HG03432 (cell line): ENCODE results near the gene SCGN.

Experiments used
- ATAC-seq: cut with Tn5 transposase; IDR thresholded peaks from one replicate; pipeline ENCODE4 v1.9.1; 2021; ENCODE audit warnings: mild to moderate bottlenecking, moderate library complexity; ENCODE audit not compliant: unreplicated experiment

The SCGN gene

GRCh38 chr6:25652007-25652515, at the start of gene SCGN:
Gene SCGN, plus strand, starts transcription at chr6:25652215. Its CDS starts 189 bp downstream, at chr6:25652404.
- ATAC-seq: no peak

DNA sequence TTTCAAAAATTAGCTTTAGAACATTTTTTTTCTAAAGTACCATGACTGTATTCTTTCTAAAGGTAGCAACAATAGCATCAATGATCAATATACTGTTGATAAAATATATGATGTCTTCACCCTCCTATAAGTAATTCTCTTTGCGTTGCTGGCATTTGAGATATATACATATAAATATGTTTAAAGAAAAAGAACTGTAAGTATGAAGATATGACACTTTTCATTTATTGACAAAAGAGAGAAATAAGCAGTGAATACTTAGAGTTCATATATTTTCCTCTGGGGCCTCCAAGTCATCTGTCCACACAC, 49.4 kb upstream of the SCGN start:
- ATAC-seq: no peak

- ATAC-seq: no peak
Observed at GRCh38 chr6:25603251-25603650, 48.8 kb upstream of the SCGN start.

- no peak for ATAC-seq
Observed at GRCh38 chr6:25606151-25606550, 45.9 kb upstream of the SCGN start.

- ATAC-seq: no peak
Observed at GRCh38 chr6:25608558-25609174, 43.3 kb upstream of the SCGN start.

DNA sequence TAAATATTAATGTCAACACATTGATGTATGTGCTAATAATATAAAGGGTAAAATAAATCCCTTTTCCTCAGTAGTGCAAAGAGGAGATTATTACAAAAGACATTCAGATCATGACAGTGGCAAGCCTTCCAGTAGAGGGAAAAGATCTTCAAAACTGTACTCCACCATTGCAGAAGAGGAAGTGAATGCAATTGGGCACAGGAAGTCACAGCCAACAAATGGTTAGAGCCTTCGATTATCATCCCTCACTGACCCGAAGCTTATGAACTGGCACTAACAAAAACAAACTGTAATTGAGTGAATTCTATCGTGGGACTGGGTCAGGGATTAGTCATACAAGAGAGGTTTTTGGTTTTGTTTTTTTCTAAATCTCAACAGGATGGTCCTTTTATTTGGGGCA, 39.3 kb upstream of the SCGN start:
- no peak for ATAC-seq

DNA sequence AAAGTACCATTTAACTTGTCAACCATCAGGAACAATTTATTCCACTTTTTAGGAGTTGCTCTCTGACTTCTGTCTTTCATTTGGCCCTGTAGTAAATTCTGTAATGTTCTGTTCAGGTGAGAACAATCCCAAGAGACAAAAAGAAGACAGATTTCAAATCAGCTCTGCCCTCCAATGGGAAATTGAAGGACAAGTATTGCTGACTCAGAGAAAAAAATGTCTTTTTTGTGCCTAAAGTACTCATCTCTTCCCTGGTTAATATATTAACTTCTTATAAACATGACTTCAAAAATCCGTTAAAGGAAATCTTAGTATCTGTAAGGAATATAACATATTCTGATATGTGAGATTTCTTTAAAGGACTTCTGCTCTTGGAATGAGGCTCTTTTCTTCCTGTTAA, 38.6 kb upstream of the SCGN start:
- ATAC-seq: no peak

GRCh38 chr6:25614052-25614451, 38.0 kb upstream of the SCGN start:
- ATAC-seq: no peak

DNA sequence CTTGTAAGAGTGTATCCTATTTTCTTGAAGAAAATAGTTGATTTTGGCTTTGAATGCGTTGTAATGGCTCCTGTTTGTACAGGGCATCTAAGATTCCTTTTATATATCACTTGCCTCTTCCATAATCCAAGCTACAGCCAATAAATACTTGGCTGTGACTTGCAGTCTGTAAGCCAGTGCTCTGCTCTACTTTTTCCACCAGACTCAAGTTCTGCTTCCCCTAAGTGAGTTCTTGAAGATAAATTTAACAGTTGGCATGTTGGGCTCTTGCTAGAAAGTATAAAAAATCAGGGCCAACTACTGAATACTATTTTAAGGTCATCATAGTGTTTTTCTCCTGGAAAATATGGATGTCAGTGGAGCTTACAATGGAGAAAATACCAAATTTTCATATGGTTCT, 36.5 kb upstream of the SCGN start:
- no peak for ATAC-seq

GRCh38 chr6:25617997-25618396, 34.0 kb upstream of the SCGN start:
- ATAC-seq: no peak

DNA sequence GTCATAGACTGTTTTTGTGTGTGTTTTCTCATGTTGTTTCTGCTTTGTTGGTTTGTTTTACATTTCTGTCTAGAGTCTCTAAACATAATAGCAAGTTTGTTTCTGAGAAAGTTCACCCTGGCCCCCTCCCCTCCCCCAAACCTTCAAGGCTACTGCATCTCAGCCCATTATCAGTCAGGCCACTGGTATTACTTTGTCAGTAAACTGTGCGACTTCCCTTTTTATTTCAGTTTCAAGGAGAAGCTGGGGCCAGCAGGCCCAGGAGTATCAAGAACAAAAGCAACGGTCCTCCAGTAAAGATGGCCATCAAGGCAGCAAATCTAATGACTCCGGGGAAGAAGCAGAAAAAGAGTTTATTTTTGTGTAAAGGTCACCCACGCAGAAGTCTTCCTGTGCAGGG, 32.8 kb upstream of the SCGN start:
- ATAC-seq: no peak

GRCh38 chr6:25620391-25620790, 31.6 kb upstream of the SCGN start:
- ATAC-seq: no peak

- no peak for ATAC-seq
Observed at GRCh38 chr6:25623065-25623464, 28.9 kb upstream of the SCGN start.

DNA sequence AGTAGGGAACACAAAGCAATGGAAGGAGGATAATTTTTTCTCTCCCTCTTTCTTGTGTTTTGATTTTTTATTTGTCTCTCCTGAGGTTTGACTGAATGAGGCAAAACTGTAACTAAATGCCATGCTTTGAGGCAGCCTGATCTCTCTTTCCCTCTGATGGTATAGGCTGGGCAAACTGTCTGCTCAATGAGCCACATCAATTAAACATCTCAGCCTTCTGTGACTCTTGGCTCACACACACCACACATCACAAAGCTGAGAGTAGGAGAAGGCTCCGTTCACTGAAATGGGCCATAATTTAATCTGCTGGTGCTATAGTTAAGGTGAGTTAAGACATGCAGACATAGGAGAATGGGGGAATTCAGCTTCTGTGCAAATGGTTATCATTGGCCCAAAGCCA, 28.1 kb upstream of the SCGN start:
- ATAC-seq: no peak

- no peak for ATAC-seq
Observed at GRCh38 chr6:25627001-25627400, 25.0 kb upstream of the SCGN start.

DNA sequence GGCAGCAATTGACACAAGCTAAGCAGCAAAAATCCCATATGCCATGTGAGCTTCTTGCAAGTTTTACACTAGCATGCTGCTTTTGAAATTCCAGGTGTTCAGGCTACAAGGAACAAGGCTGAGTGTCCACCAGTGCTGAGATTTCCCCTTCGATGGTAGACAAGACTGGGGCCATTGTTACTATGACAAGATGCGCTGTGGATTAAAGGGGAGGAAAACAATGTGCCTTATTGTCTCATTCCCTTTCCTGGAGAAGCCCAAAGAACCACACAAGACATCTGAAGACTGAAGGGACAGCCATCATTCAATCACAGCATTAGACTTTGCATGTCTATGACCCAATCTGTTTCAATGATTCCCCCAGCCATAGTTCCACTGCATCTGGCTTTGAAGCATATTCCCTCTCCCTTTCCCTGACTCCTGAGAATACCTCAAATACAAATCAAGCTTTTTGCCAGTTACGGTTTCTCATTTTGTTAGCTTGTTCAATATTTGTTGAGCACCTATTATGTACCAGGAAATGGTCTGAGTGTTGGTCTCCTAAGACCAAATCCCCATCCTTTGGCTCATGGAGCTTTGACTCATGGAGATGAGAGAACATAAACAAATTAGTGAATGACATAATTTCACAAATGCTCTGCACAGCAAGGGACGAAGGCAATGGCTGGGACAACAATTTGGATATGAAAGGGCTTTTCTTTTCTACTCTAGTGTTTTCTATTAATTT, 23.4 kb upstream of the SCGN start:
- no peak for ATAC-seq

DNA sequence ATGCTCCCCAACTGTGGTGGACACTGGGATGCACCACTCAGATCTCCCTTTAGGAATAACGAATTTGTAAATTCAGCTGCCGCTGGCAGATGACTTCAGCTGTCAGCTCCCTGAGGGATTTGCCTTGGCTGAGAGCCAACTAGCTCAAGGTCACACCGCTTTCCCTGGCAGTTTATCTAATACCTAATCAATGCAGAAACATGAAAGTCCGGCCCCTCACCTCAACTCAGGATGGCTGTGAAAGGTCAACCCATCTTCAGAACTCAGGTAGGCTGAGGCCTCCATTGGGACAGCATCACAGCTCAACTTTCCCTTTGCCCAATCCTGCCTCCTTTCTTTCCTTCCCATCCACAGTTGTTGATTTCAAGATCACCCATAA, 22.8 kb upstream of the SCGN start:
- no peak for ATAC-seq

GRCh38 chr6:25630508-25631278, 21.3 kb upstream of the SCGN start:
- ATAC-seq: no peak

- no peak for ATAC-seq
Observed at GRCh38 chr6:25635886-25636317, 16.1 kb upstream of the SCGN start.

GRCh38 chr6:25637211-25637610, 14.8 kb upstream of the SCGN start:
- ATAC-seq: no peak

DNA sequence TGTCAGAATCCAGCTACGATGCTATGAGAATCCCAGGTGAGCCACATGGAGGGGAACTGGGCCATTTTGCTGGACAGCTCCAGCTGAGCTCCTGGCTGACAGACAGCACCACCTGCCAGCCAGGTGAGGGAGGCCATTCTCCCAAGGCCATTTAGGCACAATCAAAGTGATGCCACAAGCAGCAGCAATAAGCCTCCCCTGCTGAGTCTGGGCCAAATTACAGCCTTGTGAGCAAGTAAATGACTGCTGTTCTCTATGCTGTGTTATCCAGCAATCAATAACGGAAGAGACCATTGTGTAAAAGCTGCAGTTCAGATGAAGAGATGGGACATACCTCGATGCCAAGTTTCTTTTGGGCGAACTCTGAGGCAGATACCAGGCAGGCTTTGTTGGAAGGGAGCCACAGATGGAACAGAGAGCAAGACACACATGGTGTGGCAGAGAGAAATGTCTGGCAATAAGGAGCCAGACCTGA, 14.0 kb upstream of the SCGN start:
- no peak for ATAC-seq

DNA sequence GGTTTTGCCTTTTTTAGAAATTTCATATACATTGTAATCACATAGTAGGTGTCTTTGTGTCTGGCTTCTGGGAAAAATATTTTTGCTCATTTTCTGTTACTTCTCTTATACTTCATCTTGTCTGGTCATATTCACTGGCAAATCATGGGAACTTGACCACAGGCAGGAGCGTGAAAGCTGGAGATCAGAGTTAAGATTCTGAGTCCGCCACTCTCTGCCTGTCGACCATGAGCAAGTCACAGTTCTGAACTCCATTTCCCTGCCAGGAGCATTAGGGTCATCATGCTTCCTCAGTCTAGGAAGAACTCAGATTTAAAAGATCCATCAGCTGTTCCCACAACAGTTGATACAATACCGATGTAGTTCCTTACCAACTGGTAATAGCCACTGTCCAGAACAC, 12.4 kb upstream of the SCGN start:
- ATAC-seq: no peak
